Keratinocyte (primary cell): ENCODE data around the gene C17orf114.

Source experiments
- DNase-seq: peaks from one replicate; pipeline ENCODE4 v3.0.0-alpha.2; 2011; ENCODE audit warnings: low read depth, missing footprints, low spot score
- FAIRE-seq: peaks from 2 replicates; lab custom pipeline; 2011; peaks lifted over from hg19 to GRCh38; lab: Jason Lieb, UNC
- H2AFZ ChIP-seq: 2 replicates; pipeline ENCODE4 v1.6.0; 2012; ENCODE audit warnings: low read length, control low read depth, inconsistent platforms; ENCODE audit not compliant: control insufficient read depth
- H3K27ac ChIP-seq: 2 replicates; pipeline ENCODE4 v1.5.1; 2011; ENCODE audit warnings: low read length; ENCODE audit not compliant: control insufficient read depth, insufficient read depth
- H3K27me3 ChIP-seq: 3 replicates; pipeline ENCODE4 v1.6.0; 2011; ENCODE audit warnings: low read length; ENCODE audit not compliant: control insufficient read depth, insufficient read depth; ENCODE audit errors: extremely low read depth
- H3K36me3 ChIP-seq, 2 experiments: 2 replicates in 1 of 2; 3 replicates in 1 of 2; pipeline ENCODE4 v1.5.1; 2011; ENCODE audit warnings: low read length in 2 of 2, mild to moderate bottlenecking in 1 of 2; ENCODE audit not compliant: control insufficient read depth in 2 of 2, insufficient read depth in 2 of 2; ENCODE audit errors: extremely low read depth in 1 of 2
- H3K4me1 ChIP-seq: 3 replicates; pipeline ENCODE4 v1.5.1; 2011; ENCODE audit warnings: low read length; ENCODE audit not compliant: control insufficient read depth, insufficient read depth; ENCODE audit errors: extremely low read depth
- H3K4me2 ChIP-seq: 3 replicates; pipeline ENCODE4 v1.6.0; 2011; ENCODE audit warnings: low read depth, low read length; ENCODE audit not compliant: control insufficient read depth, insufficient read depth; ENCODE audit errors: extremely low read depth
- H3K4me3 ChIP-seq, 3 experiments: fragments of 200-600 bp in 1 of 3; sonication (generic) in 1 of 3; 2 replicates in 2 of 3; 3 replicates in 1 of 3; pipeline ENCODE4 v1.5.1; 2011 to 2016; ENCODE audit warnings: low read length in 3 of 3, mild to moderate bottlenecking in 3 of 3, control low read depth in 2 of 3, inconsistent platforms in 1 of 3, low read depth in 1 of 3, mixed read lengths in 1 of 3, mixed run types in 1 of 3, moderate library complexity in 1 of 3; ENCODE audit not compliant: control insufficient read depth in 2 of 3, insufficient read depth in 2 of 3; ENCODE audit errors: extremely low read depth in 1 of 3
- H3K79me2 ChIP-seq: 2 replicates; pipeline ENCODE4 v1.6.0; 2012; ENCODE audit warnings: low read length; ENCODE audit not compliant: control insufficient read depth, insufficient read depth
- H3K9ac ChIP-seq: 3 replicates; pipeline ENCODE4 v1.6.0; 2011; ENCODE audit warnings: low read length; ENCODE audit not compliant: control insufficient read depth, insufficient read depth; ENCODE audit errors: extremely low read depth
- H3K9me1 ChIP-seq: 3 replicates; pipeline ENCODE4 v1.6.0; 2011; ENCODE audit warnings: low read length; ENCODE audit not compliant: control insufficient read depth, insufficient read depth; ENCODE audit errors: extremely low read depth
- H3K9me3 ChIP-seq: 2 replicates; pipeline ENCODE4 v1.5.1; 2012; ENCODE audit warnings: low read depth, low read length; ENCODE audit not compliant: control insufficient read depth
- H4K20me1 ChIP-seq: 3 replicates; pipeline ENCODE4 v1.6.0; 2011; ENCODE audit warnings: low read length; ENCODE audit not compliant: control insufficient read depth, insufficient read depth; ENCODE audit errors: extremely low read depth
- EZH2 ChIP-seq: IDR thresholded peaks from one replicate; pipeline ENCODE4 v1.6.1; 2012; ENCODE audit warnings: inconsistent platforms, mild to moderate bottlenecking, low read length, moderate library complexity
- dilution Hi-C: fragments of 300-500 bp; cut with MboI; formaldehyde crosslinking; loops from one replicate; pipeline ENCODE4 v1.7.0; 2020; ENCODE audit warnings: low sequenced_read_pairs; ENCODE audit not compliant: extremely low pct_ligation_motif_present
- TF ChIP-seq, protein P1 (sequence below), 3 experiments: IDR thresholded peaks in 1 of 3; conservative IDR thresholded peaks in 1 of 3; optimal IDR thresholded peaks in 1 of 3; 2 replicates in 2 of 3; 3 replicates in 1 of 3; pipeline versions ENCODE3 to v1.5.1; 2011; ENCODE audit warnings: low read length in 3 of 3, mild to moderate bottlenecking in 3 of 3, moderate library complexity in 2 of 3, control low read depth in 1 of 3, inconsistent platforms in 1 of 3; ENCODE audit not compliant: insufficient read depth in 2 of 3; ENCODE audit errors: extremely low read depth in 1 of 3

The C17orf114 gene

DNA sequence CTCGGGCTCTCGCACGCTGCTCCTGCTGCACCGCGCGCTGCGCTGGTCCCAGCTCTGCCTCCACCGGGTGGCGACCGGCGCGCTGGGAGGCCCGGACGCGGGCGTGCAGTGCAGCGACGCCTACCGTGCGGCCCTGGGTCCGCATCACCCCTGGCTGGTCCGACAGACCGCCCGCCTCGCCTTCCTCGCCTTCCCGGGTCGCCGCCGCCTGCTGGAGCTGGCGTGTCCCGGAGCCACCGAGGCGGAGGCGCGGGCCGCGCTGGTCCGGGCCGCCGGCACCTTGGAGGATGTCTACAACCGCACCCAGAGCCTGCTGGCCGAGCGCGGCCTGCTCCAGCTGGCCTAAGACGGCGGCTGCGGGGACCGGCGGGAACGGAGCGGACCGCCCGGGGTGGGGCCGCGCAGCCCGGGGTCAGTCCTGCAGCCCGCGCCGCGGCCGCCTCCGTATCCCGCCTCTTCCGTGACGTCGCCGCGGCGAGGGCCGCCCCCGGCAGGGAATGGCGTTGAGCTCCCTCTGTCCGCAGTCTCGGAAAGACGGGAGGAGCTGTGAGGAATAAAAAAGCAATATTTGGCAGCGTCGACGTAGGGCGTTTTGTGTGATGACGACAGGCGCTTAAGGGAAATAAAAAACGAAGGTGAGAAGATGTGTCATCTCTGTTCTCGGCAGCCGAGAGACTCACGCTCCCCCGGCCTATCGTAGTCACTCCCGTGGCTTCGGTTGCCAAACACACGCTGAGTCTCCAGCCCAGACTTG lies 12.0 kb downstream of the C17orf114 start:
- Histone ChIP-seq H3K27ac (peak overlapping the region; percentile 75), H3K4me2 (peak overlapping the region; percentile 90), H3K9me3 (no peaks in the 10 kb centered on the region), H3K79me2 (peaks cover 6% of the 10 kb centered on the region), H3K36me3 (no peaks in the 10 kb centered on the region), H3K4me3 (peak overlapping the region; percentile 57 to 82 (median 68)), H4K20me1 (no peaks in the 10 kb centered on the region), H3K27me3 (peaks cover 10% of the 10 kb centered on the region), H3K4me1 (peaks cover 25% of the 10 kb centered on the region), H3K9ac (peak overlapping the region; percentile 79), H3K9me1 (no peaks in the 10 kb centered on the region), H2AFZ (peak overlapping the region; percentile 74)
- DNase-seq = peak; percentile 77
- dilution Hi-C loops = no loop called here
- peak; percentile 75 for FAIRE-seq
- no peak for TF ChIP-seq EZH2
- TF ChIP-seq, protein P1, sequence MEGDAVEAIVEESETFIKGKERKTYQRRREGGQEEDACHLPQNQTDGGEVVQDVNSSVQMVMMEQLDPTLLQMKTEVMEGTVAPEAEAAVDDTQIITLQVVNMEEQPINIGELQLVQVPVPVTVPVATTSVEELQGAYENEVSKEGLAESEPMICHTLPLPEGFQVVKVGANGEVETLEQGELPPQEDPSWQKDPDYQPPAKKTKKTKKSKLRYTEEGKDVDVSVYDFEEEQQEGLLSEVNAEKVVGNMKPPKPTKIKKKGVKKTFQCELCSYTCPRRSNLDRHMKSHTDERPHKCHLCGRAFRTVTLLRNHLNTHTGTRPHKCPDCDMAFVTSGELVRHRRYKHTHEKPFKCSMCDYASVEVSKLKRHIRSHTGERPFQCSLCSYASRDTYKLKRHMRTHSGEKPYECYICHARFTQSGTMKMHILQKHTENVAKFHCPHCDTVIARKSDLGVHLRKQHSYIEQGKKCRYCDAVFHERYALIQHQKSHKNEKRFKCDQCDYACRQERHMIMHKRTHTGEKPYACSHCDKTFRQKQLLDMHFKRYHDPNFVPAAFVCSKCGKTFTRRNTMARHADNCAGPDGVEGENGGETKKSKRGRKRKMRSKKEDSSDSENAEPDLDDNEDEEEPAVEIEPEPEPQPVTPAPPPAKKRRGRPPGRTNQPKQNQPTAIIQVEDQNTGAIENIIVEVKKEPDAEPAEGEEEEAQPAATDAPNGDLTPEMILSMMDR (optimal IDR thresholded peaks at IDR 0.05 in 1 of 3, IDR thresholded peaks at IDR 0.05 in 1 of 3, conservative IDR thresholded peaks at IDR 0.05 in 1 of 3; ENCODE audit: extremely low read depth in 1 of 3, insufficient read depth in 2 of 3, low read length in 3 of 3) = peak; percentile 52 to 89 (median 82)

GRCh38 chr17:4789701-4789950 lies 12.5 kb downstream of the C17orf114 start:
- DNase-seq = no peak
- Histone ChIP-seq H3K79me2 (peaks cover 6% of the 10 kb centered on the region), H3K27ac (peak overlapping the region; percentile 75), H3K4me3 (peak overlapping the region; percentile 57 to 82 (median 68)), H3K9me1 (no peaks in the 10 kb centered on the region), H3K9me3 (no peaks in the 10 kb centered on the region), H2AFZ (peak overlapping the region; percentile 74), H3K9ac (peak overlapping the region; percentile 79), H3K4me1 (peaks cover 25% of the 10 kb centered on the region), H3K36me3 (no peaks in the 10 kb centered on the region), H3K4me2 (peak overlapping the region; percentile 90), H3K27me3 (peaks cover 11% of the 10 kb centered on the region), H4K20me1 (no peaks in the 10 kb centered on the region)
- no peak for FAIRE-seq
- TF ChIP-seq EZH2 = no peak
- TF ChIP-seq, protein P1 (optimal IDR thresholded peaks at IDR 0.05 in 1 of 3, IDR thresholded peaks at IDR 0.05 in 1 of 3, conservative IDR thresholded peaks at IDR 0.05 in 1 of 3; ENCODE audit: extremely low read depth in 1 of 3, insufficient read depth in 2 of 3, low read length in 3 of 3) = no peak
- dilution Hi-C loops = no loop called here
